GM12872 (cell line): ENCODE measurements around the gene SPATA20.

Experiments
- CTCF ChIP-seq: IDR thresholded peaks from 3 replicates; pipeline ENCODE4 v1.5.1; 2011; ENCODE audit warnings: low read depth, mild to moderate bottlenecking, low read length, moderate library complexity; ENCODE audit not compliant: insufficient read depth

SPATA20 gene

DNA sequence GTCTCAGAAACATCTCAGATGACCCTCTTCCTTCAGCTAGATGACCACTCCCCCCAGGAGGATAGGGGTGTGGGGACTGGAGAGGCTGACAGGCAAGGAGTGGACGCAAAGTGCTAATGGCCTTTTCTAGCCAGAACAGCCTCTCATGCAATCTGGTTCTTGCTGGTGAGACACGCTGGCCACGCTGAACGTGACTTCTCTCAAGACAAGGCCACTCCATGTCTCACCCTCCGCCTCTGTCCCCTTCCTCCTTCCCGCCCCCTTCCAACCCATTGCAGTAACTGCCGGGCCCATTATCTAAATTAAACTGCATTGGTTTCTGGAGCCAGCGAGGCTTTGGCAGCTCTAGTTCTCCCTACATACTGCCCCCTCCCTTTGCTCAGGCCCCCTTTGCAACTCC is 23.1 kb downstream of the SPATA20 start:
- TF ChIP-seq CTCF, result no peak

DNA sequence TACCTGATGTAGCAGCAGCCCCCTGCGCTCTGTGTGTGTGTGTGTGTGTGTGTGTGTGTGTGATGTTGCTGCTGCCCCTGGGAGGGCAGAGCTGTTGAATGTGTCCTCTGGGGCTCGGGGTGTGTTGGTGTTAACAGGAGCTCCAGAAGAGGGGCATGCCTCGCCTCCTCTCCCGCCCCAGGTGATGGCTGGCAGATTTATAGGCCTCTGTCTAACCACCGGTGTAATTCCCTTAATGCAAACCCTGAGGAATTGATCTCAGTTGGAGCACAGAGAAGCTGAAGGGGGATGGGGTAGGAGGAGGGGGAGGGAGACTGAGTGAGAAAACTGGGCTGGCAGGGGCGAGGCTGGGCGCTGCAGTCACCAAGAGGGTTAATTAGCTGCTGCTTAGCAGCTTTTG is 23.6 kb downstream of the SPATA20 start:
- TF ChIP-seq CTCF, result no peak

DNA sequence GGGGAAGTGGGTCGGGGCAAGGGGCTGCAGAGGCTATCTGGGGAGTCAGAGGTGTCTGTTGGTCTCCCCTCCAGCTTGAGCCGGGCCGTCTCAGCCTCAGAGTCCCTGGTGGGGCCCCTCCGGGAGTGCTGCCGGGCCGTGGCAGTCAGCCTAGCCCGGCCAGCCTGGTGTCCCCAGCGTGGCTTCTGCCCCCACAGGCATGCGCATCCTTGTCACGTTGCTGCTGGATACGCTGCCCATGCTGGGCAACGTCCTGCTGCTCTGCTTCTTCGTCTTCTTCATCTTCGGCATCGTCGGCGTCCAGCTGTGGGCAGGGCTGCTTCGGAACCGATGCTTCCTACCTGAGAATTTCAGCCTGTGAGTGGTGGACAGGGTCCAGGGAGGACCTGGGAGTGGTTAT is 24.7 kb downstream of the SPATA20 start:
- TF ChIP-seq CTCF, result no peak

GRCh38 chr17:50572541-50572940 is 25.6 kb downstream of the SPATA20 start:
- no peak for TF ChIP-seq CTCF

GRCh38 chr17:50573866-50574611 is 27.1 kb downstream of the SPATA20 start:
- TF ChIP-seq CTCF, result no peak

GRCh38 chr17:50575581-50576210 is 28.7 kb downstream of the SPATA20 start:
- TF ChIP-seq CTCF, result no peak

GRCh38 chr17:50576864-50577263 is 29.9 kb downstream of the SPATA20 start:
- no peak for TF ChIP-seq CTCF
